ENCODE data around the gene SLC25A4. TPM values are rescaled to one million over a fixed set of nuclear protein-coding genes. Genes with fewer than 3 reads are reported as not detected.
A peak's percentile ranks its signal among the peaks of the same experiment; 100 is the strongest.

SLC25A4 gene
- total RNA-seq, result 25.6 and 27.7 TPM in 2 replicates
- long read RNA-seq, full-length matches to known transcripts, result 248 of 262 reads
- long read RNA-seq, partial matches to known transcripts, result 7 of 262 reads
- long read RNA-seq, other reads (novel, unspliced or antisense), result 7 of 262 reads

DNA sequence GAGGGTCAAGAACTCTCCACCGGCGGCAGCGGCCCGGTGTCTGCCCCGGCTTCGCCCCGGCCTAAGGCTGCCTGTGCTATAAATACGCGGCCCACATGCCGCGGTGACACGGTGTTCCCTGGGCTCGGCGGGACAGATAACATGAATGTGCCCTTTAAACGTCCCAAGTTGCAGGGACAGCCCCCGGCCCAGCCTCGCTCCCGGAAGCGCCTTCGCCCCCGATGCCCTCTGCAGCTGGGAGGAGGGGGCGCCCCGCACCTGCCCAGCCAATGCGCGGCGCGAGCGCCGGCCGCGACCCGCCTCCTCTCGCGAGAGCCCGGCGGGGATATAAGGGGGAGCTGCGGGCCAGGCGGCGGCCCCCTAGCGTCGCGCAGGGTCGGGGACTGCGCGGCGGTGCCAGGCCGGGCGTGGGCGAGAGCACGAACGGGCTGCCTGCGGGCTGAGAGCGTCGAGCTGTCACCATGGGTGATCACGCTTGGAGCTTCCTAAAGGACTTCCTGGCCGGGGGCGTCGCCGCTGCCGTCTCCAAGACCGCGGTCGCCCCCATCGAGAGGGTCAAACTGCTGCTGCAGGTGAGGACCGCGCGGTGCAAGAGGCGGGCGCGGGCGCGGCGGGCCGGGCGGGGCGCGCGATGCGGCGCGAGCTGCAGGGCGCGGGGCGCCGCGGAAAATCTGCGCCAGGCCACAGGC lies at the start of gene SLC25A4:
Gene SLC25A4, plus strand, starts transcription at position 355 of the 689 bp plus-strand sequence. Its CDS starts 107 bp downstream, at position 462.
- Mint-ChIP-seq H3K36me3 (ENCODE audit: unreplicated experiment) (peaks cover 6% of the 10 kb centered on the region), H3K4me3 (ENCODE audit: unreplicated experiment) (peak within 1 kb of the TSS; percentile 82), H3K27ac (ENCODE audit: unreplicated experiment) (peak within 1 kb of the TSS; percentile 66), H3K4me1 (ENCODE audit: unreplicated experiment) (peaks cover 18% of the 10 kb centered on the region), H3K27me3 (ENCODE audit: unreplicated experiment) (peaks cover 4% of the 10 kb centered on the region), H3K9me3 (ENCODE audit: unreplicated experiment) (no peaks in the 10 kb centered on the region)
- DNase-seq (ENCODE audit: extremely low spot score, unreplicated experiment), result peak; percentile 95
- TF ChIP-seq, protein P1, sequence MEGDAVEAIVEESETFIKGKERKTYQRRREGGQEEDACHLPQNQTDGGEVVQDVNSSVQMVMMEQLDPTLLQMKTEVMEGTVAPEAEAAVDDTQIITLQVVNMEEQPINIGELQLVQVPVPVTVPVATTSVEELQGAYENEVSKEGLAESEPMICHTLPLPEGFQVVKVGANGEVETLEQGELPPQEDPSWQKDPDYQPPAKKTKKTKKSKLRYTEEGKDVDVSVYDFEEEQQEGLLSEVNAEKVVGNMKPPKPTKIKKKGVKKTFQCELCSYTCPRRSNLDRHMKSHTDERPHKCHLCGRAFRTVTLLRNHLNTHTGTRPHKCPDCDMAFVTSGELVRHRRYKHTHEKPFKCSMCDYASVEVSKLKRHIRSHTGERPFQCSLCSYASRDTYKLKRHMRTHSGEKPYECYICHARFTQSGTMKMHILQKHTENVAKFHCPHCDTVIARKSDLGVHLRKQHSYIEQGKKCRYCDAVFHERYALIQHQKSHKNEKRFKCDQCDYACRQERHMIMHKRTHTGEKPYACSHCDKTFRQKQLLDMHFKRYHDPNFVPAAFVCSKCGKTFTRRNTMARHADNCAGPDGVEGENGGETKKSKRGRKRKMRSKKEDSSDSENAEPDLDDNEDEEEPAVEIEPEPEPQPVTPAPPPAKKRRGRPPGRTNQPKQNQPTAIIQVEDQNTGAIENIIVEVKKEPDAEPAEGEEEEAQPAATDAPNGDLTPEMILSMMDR (IDR thresholded peaks at IDR 0.05), result peak; percentile 57

DNA sequence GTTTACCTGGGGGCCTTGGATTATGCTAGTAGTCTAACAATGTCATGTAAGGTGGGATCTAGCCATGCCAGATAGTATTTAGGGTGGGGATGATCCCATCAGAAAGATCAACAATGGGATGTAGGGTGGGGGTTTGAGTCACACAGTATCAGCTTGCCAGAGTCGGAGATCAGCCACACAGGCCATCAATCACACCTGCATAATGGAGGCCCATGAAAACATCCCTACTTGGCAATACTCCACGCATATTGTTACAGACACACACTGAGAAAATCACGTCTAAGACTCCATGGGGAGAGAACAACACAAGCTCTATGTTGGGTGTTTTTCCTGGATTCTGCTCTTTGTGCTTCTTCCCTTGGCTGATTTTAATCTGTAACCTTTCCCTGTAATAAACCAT lies 49.5 kb upstream of the SLC25A4 start:
- no peaks in the 10 kb centered on the region for H3K9me3 Mint-ChIP-seq (ENCODE audit: unreplicated experiment)
- no peaks in the 10 kb centered on the region for H3K4me1 Mint-ChIP-seq (ENCODE audit: unreplicated experiment)
- TF ChIP-seq, protein P1 (IDR thresholded peaks at IDR 0.05), result no peak
- peaks cover 35% of the 10 kb centered on the region for H3K27me3 Mint-ChIP-seq (ENCODE audit: unreplicated experiment)
- H3K4me3 Mint-ChIP-seq (ENCODE audit: unreplicated experiment), result no peak overlapping the region
- no peak overlapping the region for H3K27ac Mint-ChIP-seq (ENCODE audit: unreplicated experiment)
- no peaks in the 10 kb centered on the region for H3K36me3 Mint-ChIP-seq (ENCODE audit: unreplicated experiment)
- DNase-seq (ENCODE audit: extremely low spot score, unreplicated experiment), result no peak

DNA sequence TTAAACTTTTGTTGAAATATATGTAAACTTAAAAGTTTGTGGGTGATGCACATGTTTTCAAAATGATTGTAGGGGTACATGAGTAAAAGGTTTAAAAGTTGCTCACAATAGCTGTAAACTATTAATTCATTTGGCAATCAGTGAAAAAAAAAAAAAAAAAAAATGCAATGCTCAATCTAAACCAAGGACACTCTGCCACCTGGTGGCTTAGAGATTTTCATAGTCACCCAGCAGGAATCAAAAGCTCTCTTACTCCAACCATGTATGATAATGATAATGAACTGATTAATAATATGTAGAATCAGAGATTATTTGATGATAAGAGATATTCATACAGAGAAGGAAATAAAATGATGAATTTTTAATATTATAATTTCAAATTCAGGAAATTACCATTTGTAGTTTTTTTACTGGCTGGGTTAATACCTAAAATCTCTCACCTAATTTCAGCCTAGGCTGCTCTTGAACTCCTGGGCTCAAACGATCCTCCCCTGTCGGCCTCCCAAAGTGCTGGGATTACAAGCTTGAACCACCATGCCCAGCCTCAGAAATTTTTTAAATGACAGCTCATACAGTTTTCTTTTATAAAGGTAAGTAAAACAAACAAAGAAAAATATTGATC lies 46.9 kb upstream of the SLC25A4 start:
- no peaks in the 10 kb centered on the region for H3K36me3 Mint-ChIP-seq (ENCODE audit: unreplicated experiment)

DNA sequence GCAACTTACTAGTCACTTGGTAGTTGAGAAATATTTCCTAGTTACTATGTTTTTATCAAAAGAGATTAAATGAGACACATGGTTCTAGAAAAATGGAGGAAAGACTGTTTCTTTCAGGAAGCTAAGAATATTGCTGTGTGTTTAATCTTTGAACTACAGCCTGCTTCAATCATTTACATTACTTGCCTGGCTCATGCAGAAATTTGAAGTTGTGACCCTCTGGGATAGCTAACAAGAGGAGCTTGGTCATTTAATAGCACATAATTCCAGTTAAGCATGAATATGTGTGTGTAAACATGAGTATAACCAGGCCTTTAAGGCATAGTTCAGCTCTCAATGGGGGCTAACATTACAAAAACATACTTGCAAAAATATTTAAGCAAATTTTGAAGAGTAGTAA lies 44.6 kb upstream of the SLC25A4 start:
- Mint-ChIP-seq H3K27me3 (ENCODE audit: unreplicated experiment) (peaks cover 28% of the 10 kb centered on the region), H3K4me3 (ENCODE audit: unreplicated experiment) (no peak overlapping the region), H3K9me3 (ENCODE audit: unreplicated experiment) (no peaks in the 10 kb centered on the region), H3K4me1 (ENCODE audit: unreplicated experiment) (no peaks in the 10 kb centered on the region), H3K27ac (ENCODE audit: unreplicated experiment) (no peak overlapping the region), H3K36me3 (ENCODE audit: unreplicated experiment) (no peaks in the 10 kb centered on the region)
- no peak for DNase-seq (ENCODE audit: extremely low spot score, unreplicated experiment)
- TF ChIP-seq, protein P1 (IDR thresholded peaks at IDR 0.05), result no peak

More for the DNA sequence above, 46.9 kb upstream of the SLC25A4 start:
- Mint-ChIP-seq H3K27me3 (ENCODE audit: unreplicated experiment) (peaks cover 27% of the 10 kb centered on the region), H3K4me3 (ENCODE audit: unreplicated experiment) (no peak overlapping the region), H3K4me1 (ENCODE audit: unreplicated experiment) (no peaks in the 10 kb centered on the region), H3K27ac (ENCODE audit: unreplicated experiment) (no peak overlapping the region), H3K9me3 (ENCODE audit: unreplicated experiment) (no peaks in the 10 kb centered on the region)
- TF ChIP-seq, protein P1 (IDR thresholded peaks at IDR 0.05), result peak; percentile 75
- DNase-seq (ENCODE audit: extremely low spot score, unreplicated experiment), result no peak

DNA sequence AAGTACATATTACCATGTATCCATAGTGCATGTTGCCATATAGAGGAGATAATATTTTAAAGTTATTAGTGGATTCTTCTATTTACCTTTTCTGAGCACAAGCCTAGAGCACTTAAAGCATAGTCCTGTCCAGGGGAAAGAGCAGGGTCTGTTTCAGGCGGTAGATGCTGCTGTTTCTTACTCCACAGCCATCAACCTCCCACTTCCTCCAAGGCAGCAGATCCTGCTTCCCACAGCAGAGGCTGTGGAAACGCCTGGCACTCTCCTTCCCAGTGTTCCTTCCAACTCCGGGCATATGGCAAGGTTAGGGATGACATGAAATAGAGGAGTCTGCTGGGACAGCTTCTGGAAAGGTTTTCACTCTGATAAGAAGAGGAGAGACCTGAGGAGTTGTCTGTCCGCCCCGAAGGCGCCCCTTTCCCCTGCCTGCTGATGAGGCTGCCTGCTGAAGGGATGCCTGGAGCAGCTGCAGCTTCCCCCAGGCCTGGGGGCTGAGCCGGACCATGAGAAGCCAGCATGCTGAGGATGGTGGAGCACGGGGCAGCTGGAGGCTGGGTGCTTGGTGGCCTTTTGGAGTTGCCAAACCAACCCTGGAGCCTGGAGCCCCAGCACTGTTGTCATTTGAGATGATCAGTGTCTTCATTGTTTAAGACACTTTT lies 43.9 kb upstream of the SLC25A4 start:
- H3K4me1 Mint-ChIP-seq (ENCODE audit: unreplicated experiment), result no peaks in the 10 kb centered on the region
- no peaks in the 10 kb centered on the region for H3K36me3 Mint-ChIP-seq (ENCODE audit: unreplicated experiment)

More for the DNA sequence above, 43.9 kb upstream of the SLC25A4 start:
- H3K9me3 Mint-ChIP-seq (ENCODE audit: unreplicated experiment), result no peaks in the 10 kb centered on the region
- peaks cover 33% of the 10 kb centered on the region for H3K27me3 Mint-ChIP-seq (ENCODE audit: unreplicated experiment)
- no peak for DNase-seq (ENCODE audit: extremely low spot score, unreplicated experiment)
- TF ChIP-seq, protein P1 (IDR thresholded peaks at IDR 0.05), result no peak
- H3K4me3 Mint-ChIP-seq (ENCODE audit: unreplicated experiment), result no peak overlapping the region
- H3K27ac Mint-ChIP-seq (ENCODE audit: unreplicated experiment), result no peak overlapping the region
